Measurements from ENCODE around the gene ADRA2B. TPM values are rescaled to one million over a fixed set of nuclear protein-coding genes. Genes with fewer than 3 reads are reported as not detected.

ADRA2B gene
- total RNA-seq, 1 donor from 2014 or later: 0.49 TPM

- Histone ChIP-seq H3K36me3 (no peaks in the 10 kb centered on the region), H3K27me3 (no peaks in the 10 kb centered on the region), H3K9me3 (no peaks in the 10 kb centered on the region), H3K27ac (no peak overlapping the region), H3K4me3 (no peak overlapping the region), H3K4me1 (peaks cover 9% of the 10 kb centered on the region)
- peak in 1 of 2 donors; percentile 74 for DNase-seq (ENCODE audit: extremely low spot score in 2 of 2)
- intact Hi-C loops (cut with DNase I): no loop called here
- TF ChIP-seq CTCF (IDR thresholded peaks at IDR 0.05) (no peak), POLR2A (IDR thresholded peaks at IDR 0.05) (no peak), POLR2AphosphoS5 (IDR thresholded peaks at IDR 0.05; ENCODE audit: insufficient read depth in 1 of 2, low read depth in 1 of 2) (no peak)
These were observed 26.0 kb downstream of the ADRA2B start for GRCh38 chr2:96090196-96090926.

- TF ChIP-seq POLR2AphosphoS5 (IDR thresholded peaks at IDR 0.05; ENCODE audit: insufficient read depth in 1 of 2, low read depth in 1 of 2) (no peak), POLR2A (IDR thresholded peaks at IDR 0.05) (no peak), CTCF (IDR thresholded peaks at IDR 0.05) (no peak)
- H3K4me1 ChIP-seq: peaks cover 9% of the 10 kb centered on the region
- H3K9me3 ChIP-seq: no peaks in the 10 kb centered on the region
- DNase-seq (ENCODE audit: extremely low spot score in 2 of 2): peak in 1 of 2 donors; percentile 47
- H3K4me3 ChIP-seq: no peak overlapping the region
- intact Hi-C loops (cut with DNase I): no loop called here
- no peaks in the 10 kb centered on the region for H3K36me3 ChIP-seq
- H3K27me3 ChIP-seq: no peaks in the 10 kb centered on the region
- H3K27ac ChIP-seq: no peak overlapping the region
These were observed 26.8 kb downstream of the ADRA2B start for GRCh38 chr2:96089356-96090195.

GRCh38 chr2:96088340-96089335, 27.7 kb downstream of the ADRA2B start:
- DNase-seq (ENCODE audit: extremely low spot score in 2 of 2): peak; percentile 52 to 93
- H3K27me3 ChIP-seq: no peaks in the 10 kb centered on the region

GRCh38 chr2:96087130-96087529, 29.2 kb downstream of the ADRA2B start:
- intact Hi-C loops (cut with DNase I): no loop called here
- DNase-seq (ENCODE audit: extremely low spot score in 2 of 2): no peak
- H3K4me1 ChIP-seq: peaks cover 7% of the 10 kb centered on the region
- no peaks in the 10 kb centered on the region for H3K36me3 ChIP-seq
- no peaks in the 10 kb centered on the region for H3K9me3 ChIP-seq
- H3K4me3 ChIP-seq: no peak overlapping the region
- H3K27ac ChIP-seq: no peak overlapping the region
- TF ChIP-seq POLR2AphosphoS5 (IDR thresholded peaks at IDR 0.05; ENCODE audit: insufficient read depth in 1 of 2, low read depth in 1 of 2): no peak
- TF ChIP-seq POLR2A (IDR thresholded peaks at IDR 0.05): no peak
- TF ChIP-seq CTCF (IDR thresholded peaks at IDR 0.05): no peak
- H3K27me3 ChIP-seq: no peaks in the 10 kb centered on the region

More at GRCh38 chr2:96088340-96089335, 27.7 kb downstream of the ADRA2B start:
- H3K36me3 ChIP-seq: no peaks in the 10 kb centered on the region
- no peak overlapping the region for H3K4me3 ChIP-seq
- TF ChIP-seq POLR2A (IDR thresholded peaks at IDR 0.05): no peak
- TF ChIP-seq CTCF (IDR thresholded peaks at IDR 0.05): no peak
- no peak for TF ChIP-seq POLR2AphosphoS5 (IDR thresholded peaks at IDR 0.05; ENCODE audit: insufficient read depth in 1 of 2, low read depth in 1 of 2)
- peaks cover 9% of the 10 kb centered on the region for H3K4me1 ChIP-seq
- no peak overlapping the region for H3K27ac ChIP-seq
- intact Hi-C loops (cut with DNase I): no loop called here
- no peaks in the 10 kb centered on the region for H3K9me3 ChIP-seq
